ENCODE measurements around the gene MGAT3. TPM values are rescaled to one million over a fixed set of nuclear protein-coding genes. Genes with fewer than 3 reads are reported as not detected.

MGAT3 gene
- total RNA-seq, 1 donor from 2014 or later, result 12.8 TPM

DNA sequence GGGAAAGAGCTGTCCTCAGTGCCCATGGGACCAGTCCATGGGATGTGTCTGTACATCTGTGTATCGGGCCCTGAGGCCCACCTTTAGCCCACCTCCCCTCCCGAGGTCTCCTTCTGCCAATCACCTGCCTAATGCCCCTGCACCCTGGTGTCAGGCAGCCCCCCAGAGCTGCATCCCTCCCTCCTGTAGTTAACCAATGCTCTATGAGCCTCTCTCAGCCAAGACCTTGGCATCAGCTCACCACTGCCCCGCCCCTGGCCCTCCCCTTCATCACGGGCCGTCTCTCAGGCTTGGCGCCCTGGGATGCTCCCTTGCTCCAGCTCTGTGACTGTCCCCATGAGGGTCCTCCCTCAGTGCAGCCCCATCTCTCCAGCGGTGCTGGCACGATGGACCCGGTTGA lies 18.5 kb downstream of the MGAT3 start:
- no peaks in the 10 kb centered on the region for H3K36me3 Mint-ChIP-seq (ENCODE audit: unreplicated experiment)
- H3K9me3 Mint-ChIP-seq (ENCODE audit: unreplicated experiment), result no peaks in the 10 kb centered on the region
- H3K27me3 Mint-ChIP-seq (ENCODE audit: unreplicated experiment), result peaks cover 2% of the 10 kb centered on the region
- no peak for DNase-seq
- TF ChIP-seq, protein P1, sequence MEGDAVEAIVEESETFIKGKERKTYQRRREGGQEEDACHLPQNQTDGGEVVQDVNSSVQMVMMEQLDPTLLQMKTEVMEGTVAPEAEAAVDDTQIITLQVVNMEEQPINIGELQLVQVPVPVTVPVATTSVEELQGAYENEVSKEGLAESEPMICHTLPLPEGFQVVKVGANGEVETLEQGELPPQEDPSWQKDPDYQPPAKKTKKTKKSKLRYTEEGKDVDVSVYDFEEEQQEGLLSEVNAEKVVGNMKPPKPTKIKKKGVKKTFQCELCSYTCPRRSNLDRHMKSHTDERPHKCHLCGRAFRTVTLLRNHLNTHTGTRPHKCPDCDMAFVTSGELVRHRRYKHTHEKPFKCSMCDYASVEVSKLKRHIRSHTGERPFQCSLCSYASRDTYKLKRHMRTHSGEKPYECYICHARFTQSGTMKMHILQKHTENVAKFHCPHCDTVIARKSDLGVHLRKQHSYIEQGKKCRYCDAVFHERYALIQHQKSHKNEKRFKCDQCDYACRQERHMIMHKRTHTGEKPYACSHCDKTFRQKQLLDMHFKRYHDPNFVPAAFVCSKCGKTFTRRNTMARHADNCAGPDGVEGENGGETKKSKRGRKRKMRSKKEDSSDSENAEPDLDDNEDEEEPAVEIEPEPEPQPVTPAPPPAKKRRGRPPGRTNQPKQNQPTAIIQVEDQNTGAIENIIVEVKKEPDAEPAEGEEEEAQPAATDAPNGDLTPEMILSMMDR (IDR thresholded peaks at IDR 0.05; ENCODE audit: partially characterized antibody, unreplicated experiment), result no peak
- peaks cover 36% of the 10 kb centered on the region for H3K4me1 Mint-ChIP-seq (ENCODE audit: low read depth, unreplicated experiment)
- peak overlapping the region; percentile 21 for H3K4me3 Mint-ChIP-seq (ENCODE audit: unreplicated experiment)
- no peak overlapping the region for H3K27ac Mint-ChIP-seq (ENCODE audit: unreplicated experiment)

DNA sequence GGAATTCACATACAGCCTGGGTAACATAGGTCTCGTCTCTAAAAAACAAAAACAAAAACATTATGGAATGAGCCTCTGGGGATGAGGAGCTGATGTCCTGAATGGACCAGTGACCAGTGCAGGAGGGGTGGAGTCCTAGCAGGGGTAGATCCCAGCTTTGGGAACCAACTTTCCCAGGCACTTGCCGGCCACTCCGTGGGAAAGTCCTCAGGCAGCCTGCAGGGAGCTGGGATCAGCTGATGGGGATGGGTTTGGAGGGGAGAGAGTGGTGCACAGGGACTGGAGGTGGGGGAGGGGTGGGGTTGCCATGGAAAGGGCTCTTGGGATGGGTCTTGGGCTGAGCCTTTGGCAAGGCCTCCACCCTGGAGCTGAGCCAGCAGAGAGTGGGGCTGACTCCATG lies 19.1 kb downstream of the MGAT3 start:
- H3K9me3 Mint-ChIP-seq (ENCODE audit: unreplicated experiment), result no peaks in the 10 kb centered on the region
- TF ChIP-seq, protein P1 (IDR thresholded peaks at IDR 0.05; ENCODE audit: partially characterized antibody, unreplicated experiment), result no peak
- H3K36me3 Mint-ChIP-seq (ENCODE audit: unreplicated experiment), result no peaks in the 10 kb centered on the region
- peaks cover 3% of the 10 kb centered on the region for H3K27me3 Mint-ChIP-seq (ENCODE audit: unreplicated experiment)
- peak; percentile 56 for DNase-seq
- H3K4me3 Mint-ChIP-seq (ENCODE audit: unreplicated experiment), result peak overlapping the region; percentile 21
- H3K4me1 Mint-ChIP-seq (ENCODE audit: low read depth, unreplicated experiment), result peaks cover 31% of the 10 kb centered on the region
- peak overlapping the region; percentile 38 for H3K27ac Mint-ChIP-seq (ENCODE audit: unreplicated experiment)

DNA sequence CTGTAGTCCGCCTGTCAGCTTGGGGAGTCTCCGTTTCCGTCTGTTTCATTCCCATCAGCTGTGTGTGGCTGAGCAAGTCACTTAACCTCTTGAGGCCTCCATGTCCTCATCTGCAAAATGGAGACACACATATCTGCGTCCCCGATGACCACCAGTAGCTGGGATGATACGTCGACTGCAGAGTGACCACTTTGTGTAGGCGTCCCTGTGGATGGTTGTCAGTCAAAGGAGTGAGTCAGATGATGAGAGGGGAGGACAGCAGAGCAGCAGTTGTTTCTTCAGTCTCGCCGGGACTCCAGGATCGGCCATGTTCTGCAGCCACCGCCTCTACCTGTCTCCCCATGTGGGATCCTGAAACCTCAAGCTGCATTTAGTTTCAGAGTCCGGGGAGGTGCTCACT lies 19.9 kb downstream of the MGAT3 start:
- no peaks in the 10 kb centered on the region for H3K9me3 Mint-ChIP-seq (ENCODE audit: unreplicated experiment)
- TF ChIP-seq, protein P1 (IDR thresholded peaks at IDR 0.05; ENCODE audit: partially characterized antibody, unreplicated experiment), result no peak
- H3K4me3 Mint-ChIP-seq (ENCODE audit: unreplicated experiment), result no peak overlapping the region
- H3K27ac Mint-ChIP-seq (ENCODE audit: unreplicated experiment), result peak overlapping the region; percentile 43
- H3K27me3 Mint-ChIP-seq (ENCODE audit: unreplicated experiment), result peaks cover 5% of the 10 kb centered on the region
- peaks cover 29% of the 10 kb centered on the region for H3K4me1 Mint-ChIP-seq (ENCODE audit: low read depth, unreplicated experiment)
- DNase-seq, result no peak
- no peaks in the 10 kb centered on the region for H3K36me3 Mint-ChIP-seq (ENCODE audit: unreplicated experiment)

DNA sequence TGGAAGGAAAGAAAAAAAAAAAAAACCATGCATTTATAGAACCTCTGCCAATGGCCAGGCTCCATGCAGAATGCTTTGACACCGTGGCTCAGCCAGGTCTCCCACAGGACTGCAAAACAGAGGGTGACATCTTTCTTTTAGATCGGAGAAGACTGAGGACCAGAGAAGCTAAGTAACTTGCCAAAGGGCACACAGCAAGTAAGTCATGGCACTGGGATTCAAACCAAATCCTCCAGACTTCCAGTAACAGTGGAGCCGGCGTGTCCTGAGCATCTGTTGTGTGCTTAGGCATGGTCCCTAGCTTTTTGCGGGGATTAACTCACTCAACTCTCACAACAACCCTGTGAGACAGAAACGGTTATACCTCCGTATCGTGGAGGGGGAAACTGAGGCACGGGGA lies 20.7 kb downstream of the MGAT3 start:
- Mint-ChIP-seq H3K36me3 (ENCODE audit: unreplicated experiment) (no peaks in the 10 kb centered on the region), H3K4me3 (ENCODE audit: unreplicated experiment) (no peak overlapping the region), H3K9me3 (ENCODE audit: unreplicated experiment) (peaks cover 2% of the 10 kb centered on the region), H3K4me1 (ENCODE audit: low read depth, unreplicated experiment) (peaks cover 26% of the 10 kb centered on the region), H3K27me3 (ENCODE audit: unreplicated experiment) (peaks cover 5% of the 10 kb centered on the region), H3K27ac (ENCODE audit: unreplicated experiment) (no peak overlapping the region)
- no peak for DNase-seq
- TF ChIP-seq, protein P1 (IDR thresholded peaks at IDR 0.05; ENCODE audit: partially characterized antibody, unreplicated experiment), result no peak

DNA sequence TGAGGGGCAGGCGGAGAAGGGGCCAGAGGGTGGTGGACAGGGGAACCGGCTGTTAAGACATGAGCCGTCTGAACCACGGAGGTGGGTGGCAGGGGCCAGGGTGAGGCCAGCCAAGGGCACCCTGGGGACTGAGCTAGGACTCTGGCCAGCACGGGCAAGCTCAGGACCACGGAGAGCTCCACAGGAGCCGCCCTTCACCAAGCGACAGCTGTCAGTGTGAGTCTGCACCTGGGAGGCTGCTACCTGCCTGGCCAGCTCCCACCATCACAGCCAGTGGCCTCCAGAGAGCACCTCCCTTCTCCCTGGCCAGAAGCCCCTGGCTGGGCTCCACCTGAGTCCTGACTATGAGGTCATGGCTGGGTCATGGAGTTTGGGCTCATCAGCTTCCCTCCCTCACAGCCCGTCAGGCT lies 21.6 kb downstream of the MGAT3 start:
- peaks cover 19% of the 10 kb centered on the region for H3K4me1 Mint-ChIP-seq (ENCODE audit: low read depth, unreplicated experiment)
- H3K27ac Mint-ChIP-seq (ENCODE audit: unreplicated experiment), result no peak overlapping the region
- H3K4me3 Mint-ChIP-seq (ENCODE audit: unreplicated experiment), result no peak overlapping the region
- no peaks in the 10 kb centered on the region for H3K36me3 Mint-ChIP-seq (ENCODE audit: unreplicated experiment)
- H3K9me3 Mint-ChIP-seq (ENCODE audit: unreplicated experiment), result peaks cover 2% of the 10 kb centered on the region
- TF ChIP-seq, protein P1 (IDR thresholded peaks at IDR 0.05; ENCODE audit: partially characterized antibody, unreplicated experiment), result no peak
- peaks cover 5% of the 10 kb centered on the region for H3K27me3 Mint-ChIP-seq (ENCODE audit: unreplicated experiment)
- no peak for DNase-seq

Measured in glutamatergic neuron (in vitro differentiated cells).